HEK293 (cell line): ENCODE data around the gene PPT2.
A peak's percentile ranks its signal among the peaks of the same experiment; 100 is the strongest.

Source experiments
- BCL11A ChIP-seq: fragments of 450-650 bp; formaldehyde crosslinking; IDR thresholded peaks from 2 replicates; pipeline ENCODE4 v1.5.1; 2016; ENCODE audit warnings: low read depth, missing biosample characterization, missing genetic modification characterization
- BCL11B ChIP-seq: fragments of 450-650 bp; formaldehyde crosslinking; IDR thresholded peaks from 2 replicates; pipeline ENCODE4 v1.5.1; 2016; ENCODE audit warnings: low read depth, missing biosample characterization, missing genetic modification characterization
- HOXC10 ChIP-seq: sonication (generic); formaldehyde crosslinking; IDR thresholded peaks from 2 replicates; pipeline ENCODE4 v1.8.1; 2023; ENCODE audit warnings: mild to moderate bottlenecking, missing genetic modification reagents
- KLF1 ChIP-seq: fragments of 450-650 bp; formaldehyde crosslinking; IDR thresholded peaks from 2 replicates; pipeline ENCODE4 v1.5.1; 2016; ENCODE audit warnings: missing biosample characterization, missing genetic modification characterization
- KLF8 ChIP-seq: fragments of 450-650 bp; formaldehyde crosslinking; IDR thresholded peaks from 2 replicates; pipeline ENCODE4 v1.5.1; 2016; ENCODE audit warnings: missing biosample characterization, missing genetic modification characterization
- PRDM10 ChIP-seq: fragments of 450-650 bp; formaldehyde crosslinking; IDR thresholded peaks from 2 replicates; pipeline ENCODE4 v1.5.1; 2016; ENCODE audit warnings: missing biosample characterization, missing genetic modification characterization
- PRDM6 ChIP-seq: fragments of 450-650 bp; formaldehyde crosslinking; IDR thresholded peaks from 2 replicates; pipeline ENCODE4 v1.5.1; 2017; ENCODE audit warnings: missing biosample characterization, missing genetic modification characterization
- TSHZ1 ChIP-seq: fragments of 450-650 bp; formaldehyde crosslinking; IDR thresholded peaks from 2 replicates; pipeline ENCODE4 v1.5.1; 2016; ENCODE audit warnings: missing biosample characterization, missing genetic modification characterization, borderline replicate concordance
- YY1 ChIP-seq: fragments of 450-650 bp; formaldehyde crosslinking; IDR thresholded peaks from 2 replicates; pipeline ENCODE4 v1.5.1; 2018; ENCODE audit warnings: missing biosample characterization, missing genetic modification characterization
- ZBTB17 ChIP-seq: fragments of 450-650 bp; formaldehyde crosslinking; IDR thresholded peaks from 2 replicates; pipeline ENCODE4 v1.5.1; 2016; ENCODE audit warnings: missing biosample characterization, missing genetic modification characterization
- ZBTB8A ChIP-seq: fragments of 450-650 bp; formaldehyde crosslinking; IDR thresholded peaks from 2 replicates; pipeline ENCODE4 v1.5.1; 2016; ENCODE audit warnings: missing biosample characterization, missing genetic modification characterization
- ZFHX2 ChIP-seq: fragments of 450-650 bp; formaldehyde crosslinking; conservative IDR thresholded peaks from 2 replicates; pipeline ENCODE4 v1.5.1; 2016; ENCODE audit warnings: missing biosample characterization, missing genetic modification characterization
- ZFP37 ChIP-seq: fragments of 450-650 bp; formaldehyde crosslinking; IDR thresholded peaks from 2 replicates; pipeline ENCODE4 v1.5.1; 2016; ENCODE audit warnings: missing biosample characterization, missing genetic modification characterization
- ZIC2 ChIP-seq: fragments of 450-650 bp; formaldehyde crosslinking; IDR thresholded peaks from 2 replicates; pipeline ENCODE4 v1.5.1; 2016; ENCODE audit warnings: missing biosample characterization, missing genetic modification characterization
- ZNF133 ChIP-seq: fragments of 450-650 bp; formaldehyde crosslinking; IDR thresholded peaks from 2 replicates; pipeline ENCODE4 v1.5.1; 2016; ENCODE audit warnings: missing biosample characterization, missing genetic modification characterization
- ZNF138 ChIP-seq: fragments of 450-650 bp; formaldehyde crosslinking; IDR thresholded peaks from 2 replicates; pipeline ENCODE4 v1.5.1; 2016; ENCODE audit warnings: missing biosample characterization, missing genetic modification characterization, borderline replicate concordance
- ZNF24 ChIP-seq: fragments of 450-650 bp; formaldehyde crosslinking; IDR thresholded peaks from 2 replicates; pipeline ENCODE4 v1.5.1; 2016; ENCODE audit warnings: missing biosample characterization, missing genetic modification characterization
- ZNF335 ChIP-seq: fragments of 450-650 bp; formaldehyde crosslinking; conservative IDR thresholded peaks from 2 replicates; pipeline ENCODE4 v1.5.1; 2016; ENCODE audit warnings: missing biosample characterization, missing genetic modification characterization
- ZNF341 ChIP-seq: fragments of 450-650 bp; formaldehyde crosslinking; IDR thresholded peaks from 2 replicates; pipeline ENCODE4; 2016; ENCODE audit warnings: low read depth, missing biosample characterization, missing genetic modification characterization
- ZNF394 ChIP-seq: fragments of 450-650 bp; formaldehyde crosslinking; IDR thresholded peaks from 2 replicates; pipeline ENCODE4 v1.5.1; 2016; ENCODE audit warnings: missing biosample characterization, missing genetic modification characterization, mild to moderate bottlenecking, moderate library complexity, borderline replicate concordance
- ZNF423 ChIP-seq: fragments of 450-650 bp; formaldehyde crosslinking; IDR thresholded peaks from 2 replicates; pipeline ENCODE4 v1.5.1; 2016; ENCODE audit warnings: missing biosample characterization, missing genetic modification characterization
- ZNF433 ChIP-seq: fragments of 450-650 bp; formaldehyde crosslinking; IDR thresholded peaks from 2 replicates; pipeline ENCODE4 v1.5.1; 2016; ENCODE audit warnings: missing biosample characterization, missing genetic modification characterization, low read depth
- ZNF501 ChIP-seq: fragments of 450-650 bp; formaldehyde crosslinking; IDR thresholded peaks from 2 replicates; pipeline ENCODE4 v1.5.1; 2016; ENCODE audit warnings: missing biosample characterization, missing genetic modification characterization
- ZNF560 ChIP-seq: fragments of 450-650 bp; formaldehyde crosslinking; IDR thresholded peaks from 2 replicates; pipeline ENCODE4 v1.5.1; 2017; ENCODE audit warnings: missing biosample characterization, missing genetic modification characterization, borderline replicate concordance
- ZNF621 ChIP-seq: fragments of 450-650 bp; formaldehyde crosslinking; IDR thresholded peaks from 2 replicates; pipeline ENCODE4 v1.5.1; 2017; ENCODE audit warnings: missing biosample characterization, missing genetic modification characterization
- ZNF629 ChIP-seq: fragments of 450-650 bp; formaldehyde crosslinking; IDR thresholded peaks from 2 replicates; pipeline ENCODE4 v1.5.1; 2017; ENCODE audit warnings: missing biosample characterization, missing genetic modification characterization
- ZNF639 ChIP-seq: fragments of 450-650 bp; formaldehyde crosslinking; IDR thresholded peaks from 2 replicates; pipeline ENCODE4 v1.5.1; 2016; ENCODE audit warnings: missing biosample characterization, missing genetic modification characterization
- ZNF658 ChIP-seq: fragments of 450-650 bp; formaldehyde crosslinking; IDR thresholded peaks from 2 replicates; pipeline ENCODE4; 2016; ENCODE audit warnings: missing biosample characterization, missing genetic modification characterization
- ZNF701 ChIP-seq: fragments of 450-650 bp; formaldehyde crosslinking; IDR thresholded peaks from 2 replicates; pipeline ENCODE4 v1.5.1; 2016; ENCODE audit warnings: missing biosample characterization, missing genetic modification characterization
- ZSCAN16 ChIP-seq: fragments of 450-650 bp; formaldehyde crosslinking; IDR thresholded peaks from 2 replicates; pipeline ENCODE4 v1.5.1; 2016; ENCODE audit warnings: missing biosample characterization, missing genetic modification characterization
- ZSCAN30 ChIP-seq: fragments of 450-650 bp; IDR thresholded peaks from 2 replicates; pipeline ENCODE4 v1.5.1; 2018; ENCODE audit warnings: missing biosample characterization, mild to moderate bottlenecking, missing genetic modification characterization, moderate library complexity

PPT2 gene

GRCh38 chr6:32195902-32196681 is 42.2 kb downstream of the PPT2 start (continued):
- TF ChIP-seq PRDM10 (peak; percentile 32), ZSCAN16 (peak; percentile 63; the same call in 1 of the 2 replicates), KLF1 (tag by site-specific recombination) (peak; percentile 48; the same call in 1 of the 2 replicates), ZSCAN30 (peak; percentile 43; the same call in 1 of the 2 replicates), ZNF335 (tag by site-specific recombination) (peak; percentile 98), ZNF658 (tag by site-specific recombination) (no peak), ZBTB17 (tag by site-specific recombination) (peak; percentile 50), KLF8 (tag by site-specific recombination) (peak; percentile 76), ZNF341 (tag by site-specific recombination) (peak; percentile 98), YY1 (tag by site-specific recombination) (peak; percentile 46; the same call in 1 of the 2 replicates), PRDM6 (no peak), BCL11B (peak; percentile 44; the same call in 1 of the 2 replicates), ZFP37 (tag by site-specific recombination) (peak; percentile 85), ZNF621 (tag by site-specific recombination) (no peak), ZNF394 (tag by site-specific recombination) (peak; percentile 82; the same call in 1 of the 2 replicates), ZNF133 (no peak), TSHZ1 (tag by site-specific recombination) (no peak; the same call in 1 of the 2 replicates), BCL11A (tag by site-specific recombination) (peak; percentile 77), ZFHX2 (peak; percentile 87), ZNF138 (tag by site-specific recombination) (no peak), ZNF560 (tag by site-specific recombination) (no peak), ZNF501 (tag by site-specific recombination) (peak; percentile 91), ZBTB8A (peak; percentile 81; the same call in 1 of the 2 replicates), ZNF701 (tag by site-specific recombination) (no peak), ZNF433 (tag by site-specific recombination) (no peak), ZNF639 (no peak), HOXC10 (CRISPR knock-in tag) (peak; percentile 64; the same call in 1 of the 2 replicates), ZNF629 (tag by site-specific recombination) (peak; percentile 90), ZNF423 (peak; percentile 90), ZIC2 (peak; percentile 75), ZNF24 (tag by site-specific recombination) (no peak; the same call in none of the 2 replicates)
